Smooth muscle cell (in vitro differentiated cells): ENCODE results near the gene MYRFL. TPM values are rescaled to one million over a fixed set of nuclear protein-coding genes. Genes with fewer than 3 reads are reported as not detected.

ENCODE experiments used
- DNase-seq: peaks from one replicate; lab custom pipeline; 2025; ENCODE audit not compliant: unreplicated experiment; lab: John Stamatoyannopoulos, UW
- H2AFZ ChIP-seq: fragments of 200-600 bp; sonication (generic); 2 replicates; pipeline ENCODE4 v1.6.0; 2016; ENCODE audit warnings: antibody characterized with exemption, low read depth, mild to moderate bottlenecking
- H3F3A ChIP-seq: fragments of 200-600 bp; sonication (generic); 2 replicates; pipeline ENCODE4 v1.6.0; 2017; ENCODE audit warnings: antibody characterized with exemption, low read depth
- H3K27ac ChIP-seq: fragments of 200-600 bp; sonication (generic); 2 replicates; pipeline ENCODE4 v1.5.1; 2016; ENCODE audit warnings: low read depth, mild to moderate bottlenecking
- H3K27me3 ChIP-seq: fragments of 200-600 bp; sonication (generic); 2 replicates; pipeline ENCODE4 v1.6.1; 2016; ENCODE audit warnings: low read depth, mild to moderate bottlenecking
- H3K36me3 ChIP-seq: fragments of 200-600 bp; sonication (generic); 2 replicates; pipeline ENCODE4 v1.5.1; 2016; ENCODE audit warnings: low read depth
- H3K4me1 ChIP-seq: fragments of 200-600 bp; sonication (generic); 2 replicates; pipeline ENCODE4 v1.5.1; 2016; ENCODE audit warnings: low read depth
- H3K4me2 ChIP-seq: fragments of 200-600 bp; sonication (generic); 2 replicates; pipeline ENCODE4 v1.6.0; 2016; ENCODE audit warnings: mild to moderate bottlenecking
- H3K4me3 ChIP-seq: fragments of 200-600 bp; sonication (generic); 2 replicates; pipeline ENCODE4 v1.5.1; 2016; ENCODE audit warnings: mild to moderate bottlenecking
- H3K79me2 ChIP-seq: fragments of 200-600 bp; sonication (generic); 2 replicates; pipeline ENCODE4 v1.6.0; 2016; ENCODE audit warnings: low read depth, mild to moderate bottlenecking
- H3K9ac ChIP-seq: fragments of 200-600 bp; sonication (generic); 2 replicates; pipeline ENCODE4 v1.6.0; 2016; ENCODE audit warnings: low read depth
- H3K9me3 ChIP-seq: fragments of 200-600 bp; sonication (generic); replicated peaks from 2 replicates; pipeline ENCODE4 v1.5.1; 2016; ENCODE audit warnings: low read depth
- H4K20me1 ChIP-seq: fragments of 200-600 bp; sonication (generic); 2 replicates; pipeline ENCODE4 v1.6.0; 2016; ENCODE audit warnings: low read depth
- CTCF ChIP-seq: fragments of 200-600 bp; sonication (generic); IDR thresholded peaks from 2 replicates; pipeline ENCODE4 v1.5.1; 2017; ENCODE audit warnings: borderline replicate concordance, mild to moderate bottlenecking, antibody characterized with exemption; ENCODE audit not compliant: insufficient read depth, poor library complexity, severe bottlenecking
- WGBS: methylation state at CpG from one replicate; pipeline ENCODE4 v1.1.7; 2016; ENCODE audit warnings: low lambda C conversion rate; 5-methylcytosine and 5-hydroxymethylcytosine counted together
- polyA plus RNA-seq: library from polyadenylated mRNA; unstranded; fragments of >200 nt; fragmentation: Nextera tagmentation; extraction: Ambion mirVana; gene quantifications from 2 replicates; pipeline ENCODE4 v1.2.1, GENCODE V29; 2016
- total RNA-seq: library from RNA; depleted of rRNA; stranded (reverse); fragments of >200 nt; gene quantifications from 2 replicates; pipeline ENCODE4 v1.2.3, GENCODE V29; 2014

MYRFL gene
- total and polyA plus RNA-seq, 2 experiments from 2014 or later = not detected

- Histone ChIP-seq H2AFZ (peak overlapping the region; percentile 70), H3K27me3 (no peaks in the 10 kb centered on the region), H3K9me3 (no peaks in the 10 kb centered on the region), H3K79me2 (no peaks in the 10 kb centered on the region), H3F3A (no peaks in the 10 kb centered on the region), H3K4me3 (no peak overlapping the region), H3K4me2 (no peak overlapping the region), H3K4me1 (peaks cover 13% of the 10 kb centered on the region), H3K9ac (no peak overlapping the region), H3K36me3 (no peaks in the 10 kb centered on the region), H4K20me1 (no peaks in the 10 kb centered on the region), H3K27ac (no peak overlapping the region)
- no peak for TF ChIP-seq CTCF
- no peak for DNase-seq
- 36% methylated on average over 6 of the region's 6 CpGs for WGBS
Measured at GRCh38 chr12:69932676-69933552, 107.9 kb downstream of the MYRFL start.

- DNase-seq = no peak
- Histone ChIP-seq H3K4me3 (no peak overlapping the region), H3F3A (no peaks in the 10 kb centered on the region), H3K4me2 (no peak overlapping the region), H3K4me1 (peaks cover 13% of the 10 kb centered on the region), H3K36me3 (no peaks in the 10 kb centered on the region), H3K27ac (no peak overlapping the region), H3K79me2 (no peaks in the 10 kb centered on the region), H3K9ac (no peak overlapping the region), H3K9me3 (no peaks in the 10 kb centered on the region), H4K20me1 (no peaks in the 10 kb centered on the region), H3K27me3 (no peaks in the 10 kb centered on the region), H2AFZ (no peak overlapping the region)
- 97% methylated on average over 4 of the region's 4 CpGs for WGBS
- TF ChIP-seq CTCF = no peak
Measured at GRCh38 chr12:69934011-69934410, 109.0 kb downstream of the MYRFL start.

- Histone ChIP-seq H3K36me3 (no peaks in the 10 kb centered on the region), H3F3A (no peaks in the 10 kb centered on the region), H3K79me2 (no peaks in the 10 kb centered on the region), H3K9me3 (no peaks in the 10 kb centered on the region), H3K9ac (no peak overlapping the region), H3K27ac (no peak overlapping the region), H3K4me2 (no peak overlapping the region), H3K4me3 (no peak overlapping the region), H4K20me1 (no peaks in the 10 kb centered on the region), H3K4me1 (peaks cover 13% of the 10 kb centered on the region), H2AFZ (no peak overlapping the region), H3K27me3 (no peaks in the 10 kb centered on the region)
- 66% methylated on average over 5 of the region's 5 CpGs for WGBS
- no peak for TF ChIP-seq CTCF
- DNase-seq = no peak
Measured at GRCh38 chr12:69935651-69936100, 110.6 kb downstream of the MYRFL start.
